ENCODE measurements around the gene TRPM3.

Gene TRPM3

DNA sequence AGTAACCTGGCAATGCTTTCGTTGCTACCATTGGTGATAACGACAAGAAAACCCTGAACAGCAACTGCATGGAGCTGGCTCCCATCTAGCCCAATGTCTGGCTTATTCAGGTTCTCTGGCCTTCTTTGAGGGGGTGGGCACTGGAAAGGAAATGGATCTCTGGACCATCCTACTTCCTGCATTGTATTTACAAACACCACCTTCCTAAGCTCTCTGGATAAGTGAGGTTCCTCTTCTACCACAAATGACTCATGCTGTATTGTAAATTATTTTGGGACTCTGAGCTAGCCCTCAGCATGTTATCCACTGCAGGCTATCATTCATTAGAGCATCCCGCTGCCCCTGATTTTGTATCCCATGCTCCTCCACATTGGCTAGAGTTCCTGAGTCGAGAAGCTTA is 570.0 kb downstream of the TRPM3 start:
- H3K4me3 ChIP-seq (ENCODE audit: low read depth, low read length): no peak overlapping the region
- TF ChIP-seq, protein P1, sequence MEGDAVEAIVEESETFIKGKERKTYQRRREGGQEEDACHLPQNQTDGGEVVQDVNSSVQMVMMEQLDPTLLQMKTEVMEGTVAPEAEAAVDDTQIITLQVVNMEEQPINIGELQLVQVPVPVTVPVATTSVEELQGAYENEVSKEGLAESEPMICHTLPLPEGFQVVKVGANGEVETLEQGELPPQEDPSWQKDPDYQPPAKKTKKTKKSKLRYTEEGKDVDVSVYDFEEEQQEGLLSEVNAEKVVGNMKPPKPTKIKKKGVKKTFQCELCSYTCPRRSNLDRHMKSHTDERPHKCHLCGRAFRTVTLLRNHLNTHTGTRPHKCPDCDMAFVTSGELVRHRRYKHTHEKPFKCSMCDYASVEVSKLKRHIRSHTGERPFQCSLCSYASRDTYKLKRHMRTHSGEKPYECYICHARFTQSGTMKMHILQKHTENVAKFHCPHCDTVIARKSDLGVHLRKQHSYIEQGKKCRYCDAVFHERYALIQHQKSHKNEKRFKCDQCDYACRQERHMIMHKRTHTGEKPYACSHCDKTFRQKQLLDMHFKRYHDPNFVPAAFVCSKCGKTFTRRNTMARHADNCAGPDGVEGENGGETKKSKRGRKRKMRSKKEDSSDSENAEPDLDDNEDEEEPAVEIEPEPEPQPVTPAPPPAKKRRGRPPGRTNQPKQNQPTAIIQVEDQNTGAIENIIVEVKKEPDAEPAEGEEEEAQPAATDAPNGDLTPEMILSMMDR (IDR thresholded peaks at IDR 0.05; ENCODE audit: insufficient read depth, low read depth, low read length, missing control alignments): no peak
- DNase-seq (ENCODE audit: low read depth): no peak

DNA sequence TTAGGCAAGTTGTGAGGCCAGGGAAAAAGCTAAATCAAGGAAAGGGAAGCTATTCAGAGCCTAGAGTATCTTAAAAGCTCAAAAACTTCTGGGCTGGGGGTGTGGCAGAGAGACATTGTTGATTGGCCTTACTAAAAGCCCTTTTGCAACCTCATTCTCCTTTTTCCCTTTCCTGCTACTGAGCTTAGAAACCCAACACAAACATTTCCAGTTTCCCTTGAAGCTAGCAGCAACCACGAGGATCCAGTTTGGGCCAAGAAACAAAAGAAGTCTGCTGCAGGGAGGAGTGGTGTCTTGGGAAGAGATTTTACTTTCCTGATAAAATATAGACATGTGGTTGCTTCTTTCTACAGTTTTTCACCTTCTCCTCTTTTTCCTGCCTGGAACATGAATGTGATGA is 571.5 kb downstream of the TRPM3 start:
- TF ChIP-seq, protein P1 (IDR thresholded peaks at IDR 0.05; ENCODE audit: insufficient read depth, low read depth, low read length, missing control alignments): no peak
- no peak overlapping the region for H3K4me3 ChIP-seq (ENCODE audit: low read depth, low read length)
- no peak for DNase-seq (ENCODE audit: low read depth)

DNA sequence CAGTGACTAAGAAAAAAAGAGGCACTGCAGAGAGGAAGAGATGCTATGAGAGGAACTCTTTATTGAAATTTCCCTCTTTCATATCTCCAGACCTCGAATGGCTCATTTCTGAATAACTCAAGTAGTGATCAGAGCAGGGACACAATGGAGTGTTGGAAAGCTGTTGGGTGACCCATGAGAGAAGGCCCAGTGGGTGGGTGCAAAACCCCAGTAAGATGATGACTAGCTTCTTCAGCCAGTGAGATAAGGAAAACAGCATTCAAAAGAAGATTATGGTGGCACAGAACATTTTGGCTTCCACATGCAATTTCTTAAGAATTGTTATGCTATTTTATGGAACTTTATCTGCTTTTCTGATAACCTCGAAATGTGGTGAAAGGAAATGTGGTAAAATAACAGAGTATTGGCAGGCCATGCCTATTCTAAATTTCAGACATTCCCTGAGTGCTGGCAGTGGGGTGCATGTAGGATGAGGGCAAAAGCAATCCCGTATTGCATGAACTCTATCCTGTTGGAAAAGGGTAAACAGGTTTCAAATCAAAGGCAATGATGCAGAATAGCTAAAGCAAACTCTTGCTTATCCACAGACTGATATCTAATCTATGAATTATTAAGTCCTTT is 579.0 kb downstream of the TRPM3 start:
- no peak for DNase-seq (ENCODE audit: low read depth)
- TF ChIP-seq, protein P1 (IDR thresholded peaks at IDR 0.05; ENCODE audit: insufficient read depth, low read depth, low read length, missing control alignments): no peak
- H3K4me3 ChIP-seq (ENCODE audit: low read depth, low read length): no peak overlapping the region

DNA sequence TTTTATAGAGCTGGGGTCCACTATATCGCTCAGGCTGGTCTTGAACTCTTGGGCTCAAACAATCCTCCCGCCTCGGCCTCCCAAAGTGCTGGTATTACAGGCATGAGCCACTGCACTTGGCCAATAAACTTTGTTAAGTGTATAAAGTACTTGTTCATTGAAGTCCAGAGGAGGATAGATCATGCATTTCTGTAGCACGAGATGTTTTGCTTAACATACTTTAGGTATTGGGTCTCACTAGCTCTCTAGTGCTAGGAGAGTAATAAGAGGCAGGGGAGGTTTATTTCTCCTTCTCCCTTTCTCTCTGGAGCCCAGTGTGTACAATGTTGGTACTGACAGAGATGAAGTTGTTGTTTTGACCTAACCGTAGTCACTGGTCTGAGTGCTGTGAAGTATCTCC is 581.4 kb downstream of the TRPM3 start:
- H3K4me3 ChIP-seq (ENCODE audit: low read depth, low read length): no peak overlapping the region
- TF ChIP-seq, protein P1 (IDR thresholded peaks at IDR 0.05; ENCODE audit: insufficient read depth, low read depth, low read length, missing control alignments): no peak
- DNase-seq (ENCODE audit: low read depth): no peak

DNA sequence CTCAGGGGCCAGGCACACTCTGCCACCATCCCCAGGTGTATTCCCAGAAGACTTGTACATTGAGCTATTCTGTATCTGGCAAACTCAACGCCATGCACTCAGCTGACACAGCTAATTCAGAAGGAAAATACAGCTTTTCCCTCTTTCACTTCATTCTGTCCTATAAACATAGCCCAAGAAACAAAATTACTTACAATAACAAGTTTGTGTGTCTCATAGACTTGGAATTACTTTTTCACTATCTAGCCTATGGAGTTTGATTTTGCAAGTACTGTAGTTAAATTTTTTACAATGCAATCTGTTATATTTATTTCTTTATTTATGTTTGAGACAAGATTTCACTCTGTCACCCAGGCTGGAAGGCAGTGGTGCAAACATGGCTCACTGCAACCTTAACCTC is 581.9 kb downstream of the TRPM3 start:
- no peak for DNase-seq (ENCODE audit: low read depth)
- TF ChIP-seq, protein P1 (IDR thresholded peaks at IDR 0.05; ENCODE audit: insufficient read depth, low read depth, low read length, missing control alignments): no peak
- no peak overlapping the region for H3K4me3 ChIP-seq (ENCODE audit: low read depth, low read length)

DNA sequence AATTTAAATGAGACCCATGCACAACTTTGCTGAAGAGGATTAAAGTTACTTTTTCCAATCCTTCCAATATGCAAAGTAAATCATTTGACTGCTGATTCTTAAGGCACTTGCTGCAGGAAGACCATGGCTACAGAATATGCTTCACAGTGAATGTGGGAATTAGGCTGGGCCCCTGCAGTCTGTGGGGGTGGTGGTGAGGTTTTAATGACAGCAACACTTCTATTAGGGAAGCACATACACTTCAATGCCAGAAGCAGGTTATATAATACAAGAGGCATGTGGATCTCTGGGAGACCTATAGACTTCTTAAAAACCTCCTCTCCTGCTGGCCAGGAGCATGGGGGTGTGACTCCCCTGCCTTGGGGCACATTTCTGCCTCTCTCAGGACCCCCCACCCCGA is 582.4 kb downstream of the TRPM3 start:
- DNase-seq (ENCODE audit: low read depth): no peak
- no peak overlapping the region for H3K4me3 ChIP-seq (ENCODE audit: low read depth, low read length)
- TF ChIP-seq, protein P1 (IDR thresholded peaks at IDR 0.05; ENCODE audit: insufficient read depth, low read depth, low read length, missing control alignments): no peak

DNA sequence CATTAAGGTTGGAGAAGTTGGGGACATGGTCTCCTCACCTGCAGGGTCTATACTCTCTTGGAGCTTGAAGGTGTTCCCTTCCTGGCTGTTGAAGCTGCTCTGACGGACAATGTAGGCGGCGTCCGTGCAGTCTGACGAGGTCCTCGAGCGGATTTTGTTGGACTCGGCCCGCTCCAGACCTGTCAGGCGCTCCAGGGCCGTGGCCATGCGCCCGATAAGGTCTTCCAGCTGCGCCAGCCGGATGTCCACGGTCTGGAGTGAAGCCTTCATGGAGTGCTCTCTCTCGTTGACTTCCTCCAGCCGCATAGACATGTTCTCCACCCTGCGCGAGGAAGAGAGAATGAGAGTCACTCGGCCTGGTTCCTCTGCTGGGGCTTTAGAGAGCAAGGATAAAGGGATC is 584.3 kb downstream of the TRPM3 start:
- no peak overlapping the region for H3K4me3 ChIP-seq (ENCODE audit: low read depth, low read length)
- TF ChIP-seq, protein P1 (IDR thresholded peaks at IDR 0.05; ENCODE audit: insufficient read depth, low read depth, low read length, missing control alignments): no peak
- DNase-seq (ENCODE audit: low read depth): no peak
